ENCODE data around the gene DHRS7B. TPM values are rescaled to one million over a fixed set of nuclear protein-coding genes. Genes with fewer than 3 reads are reported as not detected.

The DHRS7B gene
- total and polyA plus RNA-seq, 9 of the 15 experiments (the other 6 are each of a cell fraction or from before 2014, with no cell fraction given) = 8.0 to 30.7 (median 14.8) TPM

GRCh38 chr17:21126645-21127508 is at the start of gene DHRS7B (continued):
- TF ChIP-seq AFF4 (CRISPR knock-in tag; IDR thresholded peaks at IDR 0.05) (no peak), SAP30 (IDR thresholded peaks at IDR 0.05; ENCODE audit: borderline replicate concordance, insufficient read depth, low read depth, low read length, poor library complexity, severe bottlenecking) (peak; percentile 46), POLR2AphosphoS5 (IDR thresholded peaks at IDR 0.05; ENCODE audit: control insufficient read depth, insufficient read depth, low read depth, low read length) (peak; percentile 44; the same call in 1 of the 2 replicates), CTCF (IDR thresholded peaks at IDR 0.05 in 2 of 3, conservative IDR thresholded peaks at IDR 0.05 in 1 of 3; ENCODE audit: insufficient read depth in 2 of 3, low read depth in 1 of 3, low read length in 3 of 3) (peak in 1 of 3 experiments; percentile 3; a peak in 1 of 6 replicates), ZEB2 (IDR thresholded peaks at IDR 0.05) (peak; percentile 64; the same call in 1 of the 2 replicates), JUN (IDR thresholded peaks at IDR 0.05; ENCODE audit: borderline replicate concordance, low read depth, low read length) (0 out of 2 replicates have a peak, but pooled peaks have one; percentile 5), JUN (CRISPR knock-in tag; IDR thresholded peaks at IDR 0.05; ENCODE audit: borderline replicate concordance) (no peak), ZNF253 (CRISPR knock-in tag; conservative IDR thresholded peaks at IDR 0.05) (no peak), JUND (IDR thresholded peaks at IDR 0.05; ENCODE audit: borderline replicate concordance, low read depth, low read length) (peak; percentile 48; the same call in 1 of the 2 replicates), JUND (tag; IDR thresholded peaks at IDR 0.05; ENCODE audit: borderline replicate concordance, low read depth, low read length) (no peak; the same call in 2 of the 3 replicates), RUNX1 (IDR thresholded peaks at IDR 0.05; ENCODE audit: low read depth) (no peak), SRSF3 (IDR thresholded peaks at IDR 0.05; ENCODE audit: insufficient read depth, low read length) (no peak), PTRF (tag; IDR thresholded peaks at IDR 0.05) (no peak), LCOR (CRISPR knock-in tag; IDR thresholded peaks at IDR 0.05) (no peak), HNRNPLL (IDR thresholded peaks at IDR 0.05; ENCODE audit: low read depth, low read length, poor library complexity, severe bottlenecking) (peak; percentile 53), GMEB1 (CRISPR knock-in tag; IDR thresholded peaks at IDR 0.05) (no peak), PHF8 (IDR thresholded peaks at IDR 0.05; ENCODE audit: borderline replicate concordance, low read length) (peak; percentile 85), CHD2 (IDR thresholded peaks at IDR 0.05; ENCODE audit: low read depth, low read length) (peak; percentile 51), TRIM24 (IDR thresholded peaks at IDR 0.05) (no peak), NR1H2 (CRISPR knock-in tag; IDR thresholded peaks at IDR 0.05) (no peak)
